ENCODE results near the gene OXSR1. TPM values are rescaled to one million over a fixed set of nuclear protein-coding genes. Genes with fewer than 3 reads are reported as not detected.

The OXSR1 gene
- total and polyA plus RNA-seq, 10 of the 15 experiments (the other 5 are each of a cell fraction or from before 2014, with no cell fraction given), result 12.4 to 54.6 (median 35.7) TPM

DNA sequence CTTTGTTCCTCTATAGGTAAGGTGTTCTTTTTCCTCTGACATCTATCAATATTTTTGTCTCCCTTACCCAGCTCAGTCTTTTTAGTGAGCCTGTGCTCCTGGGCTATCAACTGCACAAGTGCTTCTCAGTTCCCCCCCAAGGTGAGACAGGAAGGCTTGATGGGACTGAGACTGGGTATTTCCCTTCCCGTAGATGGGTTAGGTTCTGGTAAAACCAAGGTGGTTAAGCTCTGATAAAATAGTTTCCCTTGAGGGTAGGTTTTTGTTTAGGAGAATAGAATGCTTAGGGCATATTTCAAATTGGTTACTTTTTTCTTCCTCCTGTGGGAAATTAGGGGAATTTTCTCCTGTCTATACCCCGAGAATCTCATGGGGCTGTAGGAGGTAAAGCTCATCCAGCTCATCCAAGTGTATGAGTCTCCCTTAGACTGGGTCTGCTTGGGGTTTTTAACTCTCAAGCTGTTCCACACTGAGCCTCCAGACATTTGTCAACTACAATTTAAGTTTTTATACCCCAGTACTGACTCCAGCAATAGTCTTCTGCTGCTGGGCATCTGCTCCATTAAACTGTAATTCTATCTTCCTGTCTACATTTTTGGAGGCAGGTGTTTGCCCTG, 44.9 kb downstream of the OXSR1 start:
- Histone ChIP-seq H3K4me3 (no peak overlapping the region), H3K79me2 (ENCODE audit: control insufficient read depth, insufficient read depth, low read length) (peaks cover 51% of the 10 kb centered on the region), H2AFZ (ENCODE audit: control insufficient read depth, low read depth, low read length) (no peak overlapping the region), H3K27ac (ENCODE audit: control insufficient read depth, insufficient read depth) (peak overlapping the region; percentile 59), H3K36me3 (ENCODE audit: control insufficient read depth in 2 of 2, insufficient read depth in 2 of 2, low read length in 1 of 2) (peaks cover 0 to 3% of the 10 kb centered on the region in 2 experiments; a peak in 1 of 4 replicates), H3K4me1 (ENCODE audit: control insufficient read depth, insufficient read depth, low read length) (peaks cover 20% of the 10 kb centered on the region), H3K9me3 (replicated peaks; ENCODE audit: control insufficient read depth, insufficient read depth, low read length) (no peaks in the 10 kb centered on the region; the same call in 2 of the 3 replicates), H3K9ac (ENCODE audit: control insufficient read depth, insufficient read depth, low read length) (no peak overlapping the region), H4K20me1 (ENCODE audit: control insufficient read depth, insufficient read depth) (no peaks in the 10 kb centered on the region), H3K27me3 (replicated peaks in 1 of 2; ENCODE audit: control insufficient read depth in 2 of 2, insufficient read depth in 2 of 2, low read length in 1 of 2) (no peaks in the 10 kb centered on the region), H3K4me2 (ENCODE audit: control insufficient read depth, insufficient read depth) (no peak overlapping the region)
- intact Hi-C loops (cut with micrococcal nuclease; ENCODE audit: unreplicated experiment), result loop anchor here (5.0 kb wide), 2 partner anchors 43 to 73 kb away; partner anchors contain the start of genes ACAA1, MYD88 and OXSR1
- POLR2A ChIA-PET, result interaction anchor here (0.6 to 3.1 kb wide), 9 partner anchors 9 to 150 kb away, joined by 3 to 17 read pairs (median 4); partner anchors contain the start of genes ACAA1, MYD88 and OXSR1
- peak; percentile 65 for DNase-seq (ENCODE audit: low read depth, low spot score)
- BruUV-seq (replicated peaks), result no TSS peak
- FAIRE-seq, result peak; percentile 73
- in situ Hi-C loops (cut with MboI), result no loop called here
- SMC1A ChIA-PET (ENCODE audit: uncharacterized antibody, unreplicated experiment), result interaction anchor here (0.6 to 4.8 kb wide), 19 partner anchors 9 to 88 kb away, joined by 3 to 27 read pairs (median 4); partner anchors contain the start of genes ACAA1 and OXSR1
- WGBS (ENCODE audit: insufficient coverage, insufficient replicate concordance, low lambda C conversion rate, missing lambda C conversion rate), result 0% methylated on average over 2 of the region's 2 CpGs
- RAD21 ChIA-PET (ENCODE audit: unreplicated experiment), result interaction anchor here (0.8 to 3.0 kb wide), 6 partner anchors 15 to 92 kb away, joined by 3 to 17 read pairs (median 3); partner anchors contain the start of gene OXSR1
- peak; percentile 92 for ATAC-seq
- CTCF ChIA-PET, result interaction anchor here (0.6 to 4.1 kb wide), 14 partner anchors 11 to 95 kb away, joined by 3 to 12 read pairs (median 3); partner anchors contain the start of gene OXSR1
- TF ChIP-seq, protein P1, sequence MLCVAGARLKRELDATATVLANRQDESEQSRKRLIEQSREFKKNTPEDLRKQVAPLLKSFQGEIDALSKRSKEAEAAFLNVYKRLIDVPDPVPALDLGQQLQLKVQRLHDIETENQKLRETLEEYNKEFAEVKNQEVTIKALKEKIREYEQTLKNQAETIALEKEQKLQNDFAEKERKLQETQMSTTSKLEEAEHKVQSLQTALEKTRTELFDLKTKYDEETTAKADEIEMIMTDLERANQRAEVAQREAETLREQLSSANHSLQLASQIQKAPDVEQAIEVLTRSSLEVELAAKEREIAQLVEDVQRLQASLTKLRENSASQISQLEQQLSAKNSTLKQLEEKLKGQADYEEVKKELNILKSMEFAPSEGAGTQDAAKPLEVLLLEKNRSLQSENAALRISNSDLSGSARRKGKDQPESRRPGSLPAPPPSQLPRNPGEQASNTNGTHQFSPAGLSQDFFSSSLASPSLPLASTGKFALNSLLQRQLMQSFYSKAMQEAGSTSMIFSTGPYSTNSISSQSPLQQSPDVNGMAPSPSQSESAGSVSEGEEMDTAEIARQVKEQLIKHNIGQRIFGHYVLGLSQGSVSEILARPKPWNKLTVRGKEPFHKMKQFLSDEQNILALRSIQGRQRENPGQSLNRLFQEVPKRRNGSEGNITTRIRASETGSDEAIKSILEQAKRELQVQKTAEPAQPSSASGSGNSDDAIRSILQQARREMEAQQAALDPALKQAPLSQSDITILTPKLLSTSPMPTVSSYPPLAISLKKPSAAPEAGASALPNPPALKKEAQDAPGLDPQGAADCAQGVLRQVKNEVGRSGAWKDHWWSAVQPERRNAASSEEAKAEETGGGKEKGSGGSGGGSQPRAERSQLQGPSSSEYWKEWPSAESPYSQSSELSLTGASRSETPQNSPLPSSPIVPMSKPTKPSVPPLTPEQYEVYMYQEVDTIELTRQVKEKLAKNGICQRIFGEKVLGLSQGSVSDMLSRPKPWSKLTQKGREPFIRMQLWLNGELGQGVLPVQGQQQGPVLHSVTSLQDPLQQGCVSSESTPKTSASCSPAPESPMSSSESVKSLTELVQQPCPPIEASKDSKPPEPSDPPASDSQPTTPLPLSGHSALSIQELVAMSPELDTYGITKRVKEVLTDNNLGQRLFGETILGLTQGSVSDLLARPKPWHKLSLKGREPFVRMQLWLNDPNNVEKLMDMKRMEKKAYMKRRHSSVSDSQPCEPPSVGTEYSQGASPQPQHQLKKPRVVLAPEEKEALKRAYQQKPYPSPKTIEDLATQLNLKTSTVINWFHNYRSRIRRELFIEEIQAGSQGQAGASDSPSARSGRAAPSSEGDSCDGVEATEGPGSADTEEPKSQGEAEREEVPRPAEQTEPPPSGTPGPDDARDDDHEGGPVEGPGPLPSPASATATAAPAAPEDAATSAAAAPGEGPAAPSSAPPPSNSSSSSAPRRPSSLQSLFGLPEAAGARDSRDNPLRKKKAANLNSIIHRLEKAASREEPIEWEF (IDR thresholded peaks at IDR 0.05; ENCODE audit: insufficient replicate concordance, low read depth, low read length), result peak; percentile 61
- TF ChIP-seq CHD2 (IDR thresholded peaks at IDR 0.05; ENCODE audit: borderline replicate concordance, low read depth, low read length) (no peak), CREB1 (IDR thresholded peaks at IDR 0.05; ENCODE audit: low read depth) (no peak), EP300 (IDR thresholded peaks at IDR 0.05; ENCODE audit: borderline replicate concordance in 1 of 2, control insufficient read depth in 1 of 2, low read depth in 2 of 2, low read length in 2 of 2) (peak in 1 of 2 experiments; percentile 35; a peak in 1 of 4 replicates), RB1 (IDR thresholded peaks at IDR 0.05; ENCODE audit: borderline replicate concordance) (no peak), RFX5 (IDR thresholded peaks at IDR 0.05; ENCODE audit: low read depth, low read length) (no peak), RUNX3 (IDR thresholded peaks at IDR 0.05; ENCODE audit: low read length) (peak; percentile 48; the same call in 1 of the 2 replicates), POLR2AphosphoS5 (IDR thresholded peaks at IDR 0.05; ENCODE audit: low read length) (no peak), MEF2B (IDR thresholded peaks at IDR 0.05; ENCODE audit: partially characterized antibody, poor library complexity, severe bottlenecking) (peak; percentile 82), JUNB (IDR thresholded peaks at IDR 0.05) (no peak), SPI1 (IDR thresholded peaks at IDR 0.05; ENCODE audit: borderline replicate concordance, insufficient read depth, low read depth, low read length) (peak; percentile 67; the same call in 1 of the 2 replicates), MTA2 (IDR thresholded peaks at IDR 0.05; ENCODE audit: low read depth) (0 out of 2 replicates have a peak, but pooled peaks have one; percentile 18)
- TF ChIP-seq, protein P2, sequence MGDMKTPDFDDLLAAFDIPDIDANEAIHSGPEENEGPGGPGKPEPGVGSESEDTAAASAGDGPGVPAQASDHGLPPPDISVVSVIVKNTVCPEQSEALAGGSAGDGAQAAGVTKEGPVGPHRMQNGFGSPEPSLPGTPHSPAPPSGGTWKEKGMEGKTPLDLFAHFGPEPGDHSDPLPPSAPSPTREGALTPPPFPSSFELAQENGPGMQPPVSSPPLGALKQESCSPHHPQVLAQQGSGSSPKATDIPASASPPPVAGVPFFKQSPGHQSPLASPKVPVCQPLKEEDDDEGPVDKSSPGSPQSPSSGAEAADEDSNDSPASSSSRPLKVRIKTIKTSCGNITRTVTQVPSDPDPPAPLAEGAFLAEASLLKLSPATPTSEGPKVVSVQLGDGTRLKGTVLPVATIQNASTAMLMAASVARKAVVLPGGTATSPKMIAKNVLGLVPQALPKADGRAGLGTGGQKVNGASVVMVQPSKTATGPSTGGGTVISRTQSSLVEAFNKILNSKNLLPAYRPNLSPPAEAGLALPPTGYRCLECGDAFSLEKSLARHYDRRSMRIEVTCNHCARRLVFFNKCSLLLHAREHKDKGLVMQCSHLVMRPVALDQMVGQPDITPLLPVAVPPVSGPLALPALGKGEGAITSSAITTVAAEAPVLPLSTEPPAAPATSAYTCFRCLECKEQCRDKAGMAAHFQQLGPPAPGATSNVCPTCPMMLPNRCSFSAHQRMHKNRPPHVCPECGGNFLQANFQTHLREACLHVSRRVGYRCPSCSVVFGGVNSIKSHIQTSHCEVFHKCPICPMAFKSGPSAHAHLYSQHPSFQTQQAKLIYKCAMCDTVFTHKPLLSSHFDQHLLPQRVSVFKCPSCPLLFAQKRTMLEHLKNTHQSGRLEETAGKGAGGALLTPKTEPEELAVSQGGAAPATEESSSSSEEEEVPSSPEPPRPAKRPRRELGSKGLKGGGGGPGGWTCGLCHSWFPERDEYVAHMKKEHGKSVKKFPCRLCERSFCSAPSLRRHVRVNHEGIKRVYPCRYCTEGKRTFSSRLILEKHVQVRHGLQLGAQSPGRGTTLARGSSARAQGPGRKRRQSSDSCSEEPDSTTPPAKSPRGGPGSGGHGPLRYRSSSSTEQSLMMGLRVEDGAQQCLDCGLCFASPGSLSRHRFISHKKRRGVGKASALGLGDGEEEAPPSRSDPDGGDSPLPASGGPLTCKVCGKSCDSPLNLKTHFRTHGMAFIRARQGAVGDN (IDR thresholded peaks at IDR 0.05), result peak; percentile 33; the same call in 1 of the 2 replicates

Measured in GM12878 (cell line).